ENCODE results near the gene KCNK7.
A peak's percentile ranks its signal among the peaks of the same experiment; 100 is the strongest.

The KCNK7 gene

DNA sequence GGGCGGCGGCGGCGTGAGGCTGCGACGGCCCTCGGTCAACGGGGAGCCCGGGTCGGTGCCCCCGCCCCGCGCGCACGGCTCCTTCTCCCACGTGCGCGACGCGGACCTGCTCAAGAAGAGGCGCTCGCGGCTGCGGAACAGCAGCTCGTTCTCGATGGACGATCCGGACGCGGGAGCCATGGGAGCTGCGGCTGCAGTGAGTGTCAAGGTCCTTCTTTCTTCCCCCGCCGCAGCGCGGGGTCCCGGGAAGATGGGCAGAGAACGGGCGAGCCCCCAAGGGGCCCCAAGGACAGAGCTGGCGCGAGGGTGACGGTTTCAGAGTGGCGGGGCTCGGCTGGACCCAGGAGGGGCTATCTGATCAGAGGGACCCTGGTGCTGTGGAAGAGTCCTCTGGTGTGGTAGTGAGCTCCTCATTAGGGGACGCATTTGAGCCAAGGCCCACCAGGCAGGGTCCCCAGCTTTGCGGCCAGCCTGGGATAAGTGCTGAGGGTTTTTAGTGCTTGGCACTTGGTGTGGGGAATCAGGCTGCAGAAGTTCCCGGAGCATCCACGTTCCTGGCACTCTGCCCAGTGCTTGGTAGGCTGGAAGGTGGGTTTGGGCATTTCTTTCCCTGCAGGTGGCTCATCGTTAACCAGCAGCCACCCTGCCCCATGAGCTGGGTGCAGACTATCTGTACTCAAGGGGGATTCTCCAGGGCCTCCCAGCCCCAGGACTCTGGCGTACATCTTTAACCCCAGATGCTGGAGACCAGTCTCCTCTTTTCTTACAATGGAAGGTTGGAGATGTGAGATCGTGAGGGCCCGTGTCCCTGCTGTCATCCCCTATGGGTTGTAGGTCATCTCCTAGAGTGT lies 10.0 kb downstream of the KCNK7 start:
- no peak for DNase-seq

DNA sequence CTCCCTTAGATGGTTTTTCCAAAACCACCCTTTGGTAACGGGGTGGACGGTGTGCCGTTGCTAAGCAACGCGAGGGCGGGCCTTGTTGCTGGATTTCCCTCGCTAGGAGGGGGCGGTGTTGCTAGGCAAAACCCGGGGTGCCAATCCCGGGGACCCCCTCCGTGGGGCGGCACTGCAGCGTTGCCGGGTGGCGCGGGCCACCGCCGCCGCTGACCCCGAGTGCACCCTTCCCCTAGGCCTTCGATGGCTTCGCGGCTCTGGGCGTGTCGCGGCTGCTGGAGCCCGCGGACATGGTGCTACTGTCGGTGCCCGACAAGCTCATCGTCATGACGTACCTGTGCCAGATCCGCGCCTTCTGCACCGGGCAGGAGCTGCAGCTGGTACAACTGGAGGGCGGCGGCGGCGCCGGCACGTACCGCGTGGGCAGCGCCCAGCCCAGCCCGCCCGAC lies 10.9 kb downstream of the KCNK7 start:
- DNase-seq = no peak

- no peak for DNase-seq
Measured at GRCh38 chr11:65584106-65584505, 11.5 kb downstream of the KCNK7 start.

- DNase-seq = no peak
Measured at GRCh38 chr11:65583589-65583988, 12.0 kb downstream of the KCNK7 start.

DNA sequence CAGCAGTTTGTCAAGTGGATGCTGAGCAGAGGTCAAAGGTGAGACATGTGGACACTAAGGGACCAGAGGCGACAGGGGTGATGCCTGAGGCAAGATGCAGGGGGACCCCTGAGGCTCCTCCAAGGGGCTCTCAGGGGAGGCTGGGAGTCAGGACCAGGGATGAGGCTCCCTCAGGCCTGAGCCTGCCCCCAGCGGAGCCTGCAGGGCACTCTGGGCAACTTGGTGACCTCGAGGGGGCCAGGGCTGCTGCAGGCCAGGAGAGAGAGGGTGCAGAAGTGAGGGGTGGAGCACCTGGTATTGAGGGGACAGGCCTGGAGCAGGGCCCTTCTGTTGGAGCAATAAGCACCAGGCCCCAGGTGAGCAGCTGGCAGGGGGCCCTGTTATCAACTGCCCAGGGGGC lies 13.7 kb downstream of the KCNK7 start:
- no peak for DNase-seq

DNA sequence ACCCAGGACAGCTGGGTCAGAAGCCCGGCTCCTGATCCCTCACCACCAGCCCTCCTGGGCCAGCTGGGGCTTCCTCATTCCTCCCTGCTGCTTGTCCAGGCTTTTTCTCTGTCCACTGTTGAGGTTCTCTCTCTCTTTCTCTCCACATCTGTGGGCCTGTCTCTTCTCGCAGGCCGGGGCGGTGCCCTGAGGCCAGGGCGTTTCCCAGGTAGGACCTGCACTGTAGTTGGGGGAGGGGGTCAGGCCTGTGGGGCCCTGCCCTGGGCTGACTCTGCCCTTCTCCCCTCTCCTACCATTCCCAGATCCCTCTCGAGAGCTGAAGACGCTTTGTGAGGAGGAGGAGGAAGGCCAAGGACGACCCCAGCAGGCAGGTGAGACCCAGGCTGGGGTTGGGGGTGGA lies 14.8 kb downstream of the KCNK7 start:
- no peak for DNase-seq

- no peak for DNase-seq
Measured at GRCh38 chr11:65580031-65580692, 15.4 kb downstream of the KCNK7 start.

DNA sequence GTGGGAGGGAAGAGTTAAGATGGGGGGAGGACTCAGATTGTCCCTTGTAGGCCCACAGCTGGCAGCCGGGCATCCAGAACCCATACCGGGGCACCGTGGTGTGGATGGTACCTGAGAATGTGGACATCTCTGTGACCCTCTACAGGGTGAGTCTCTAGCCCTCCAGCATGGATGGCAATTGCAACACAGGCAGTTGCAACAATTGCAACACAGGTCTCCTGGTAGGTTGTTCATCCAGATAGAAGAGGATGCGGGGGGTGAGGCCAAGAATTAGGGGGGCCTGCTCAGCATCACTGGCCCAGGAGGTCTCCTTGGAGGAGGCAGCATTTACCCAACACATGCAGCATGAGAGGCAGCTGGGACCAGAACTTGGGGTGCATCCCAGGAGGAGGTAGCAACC lies 16.3 kb downstream of the KCNK7 start:
- no peak for DNase-seq

GRCh38 chr11:65578667-65579066 lies 16.9 kb downstream of the KCNK7 start:
- no peak for DNase-seq

DNA sequence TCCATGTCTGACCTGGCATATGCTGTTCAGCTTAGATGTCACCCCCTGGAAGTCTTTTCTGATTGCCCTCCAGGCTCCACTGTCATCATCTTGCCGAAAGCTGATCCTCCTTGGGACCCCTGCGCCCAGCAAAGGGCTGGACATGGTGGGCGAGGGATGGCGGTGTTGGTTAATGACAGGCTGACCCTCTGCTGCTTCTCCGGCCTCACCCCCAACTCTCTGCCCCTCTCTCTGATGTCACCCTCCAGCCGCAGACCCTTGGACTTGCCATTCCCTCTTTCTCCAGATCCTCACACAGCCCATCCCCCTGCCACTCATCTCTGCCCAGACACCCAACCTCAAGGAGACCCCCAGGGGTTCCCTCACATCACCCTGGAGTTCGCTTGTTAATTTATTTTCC lies 17.5 kb downstream of the KCNK7 start:
- no peak for DNase-seq

DNA sequence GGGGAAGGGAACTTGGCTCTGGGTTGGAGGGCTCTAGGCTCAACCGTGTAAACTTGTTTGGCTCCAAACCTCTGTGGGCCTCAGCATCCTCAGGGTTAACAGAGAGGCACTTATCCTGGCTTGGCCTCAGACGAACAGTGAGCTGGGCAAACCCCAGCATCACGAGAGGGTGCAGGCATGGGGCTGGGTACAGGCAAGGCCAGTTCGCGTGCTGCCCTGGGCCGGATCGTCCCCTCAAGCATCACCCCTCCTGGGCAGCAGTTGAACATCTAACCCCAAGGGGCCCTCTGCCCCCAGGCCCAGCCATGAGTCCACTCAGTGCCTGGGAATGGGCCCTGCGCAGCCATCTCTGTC lies 17.9 kb downstream of the KCNK7 start:
- no peak for DNase-seq

GRCh38 chr11:65576867-65577755 lies 18.5 kb downstream of the KCNK7 start:
- DNase-seq = peak; percentile 100

DNA sequence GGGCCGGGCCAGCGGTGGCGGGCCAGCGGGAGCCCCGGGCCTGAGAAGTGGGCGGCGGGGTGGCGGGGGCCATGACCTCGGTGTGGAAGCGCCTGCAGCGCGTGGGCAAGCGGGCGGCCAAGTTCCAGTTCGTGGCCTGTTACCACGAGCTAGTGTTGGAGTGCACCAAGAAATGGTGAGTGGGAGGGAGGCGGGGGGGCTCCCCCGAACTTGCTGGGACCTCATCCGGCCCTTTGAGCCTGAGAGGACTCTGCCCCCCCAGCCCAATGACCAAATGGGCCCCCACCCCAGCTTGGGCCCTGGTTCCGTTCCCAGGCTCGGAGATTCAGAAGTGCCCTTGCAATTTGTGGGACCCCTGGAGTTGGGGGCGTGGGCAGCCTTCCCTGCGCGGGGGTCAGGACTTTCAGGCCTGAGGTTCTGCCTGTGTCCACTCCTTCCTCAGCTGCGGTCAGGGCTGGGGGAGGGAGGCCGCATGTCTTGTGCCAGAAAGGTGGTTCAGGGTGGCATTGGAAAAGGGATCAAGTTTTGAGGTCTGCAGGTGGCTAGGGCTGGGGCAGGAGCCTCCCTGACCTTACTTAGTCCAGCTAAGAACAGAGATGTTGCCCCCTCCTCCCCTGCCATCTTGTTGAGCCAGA lies 19.3 kb downstream of the KCNK7 start:
- no peak for DNase-seq

GRCh38 chr11:65575568-65576231 lies 19.9 kb downstream of the KCNK7 start, which contains the start of gene EHBP1L1:
Gene EHBP1L1 (plus strand): TSS chr11:65576053. CDS start chr11:65576303, 250 bp downstream.
- peak; percentile 97 for DNase-seq

DNA sequence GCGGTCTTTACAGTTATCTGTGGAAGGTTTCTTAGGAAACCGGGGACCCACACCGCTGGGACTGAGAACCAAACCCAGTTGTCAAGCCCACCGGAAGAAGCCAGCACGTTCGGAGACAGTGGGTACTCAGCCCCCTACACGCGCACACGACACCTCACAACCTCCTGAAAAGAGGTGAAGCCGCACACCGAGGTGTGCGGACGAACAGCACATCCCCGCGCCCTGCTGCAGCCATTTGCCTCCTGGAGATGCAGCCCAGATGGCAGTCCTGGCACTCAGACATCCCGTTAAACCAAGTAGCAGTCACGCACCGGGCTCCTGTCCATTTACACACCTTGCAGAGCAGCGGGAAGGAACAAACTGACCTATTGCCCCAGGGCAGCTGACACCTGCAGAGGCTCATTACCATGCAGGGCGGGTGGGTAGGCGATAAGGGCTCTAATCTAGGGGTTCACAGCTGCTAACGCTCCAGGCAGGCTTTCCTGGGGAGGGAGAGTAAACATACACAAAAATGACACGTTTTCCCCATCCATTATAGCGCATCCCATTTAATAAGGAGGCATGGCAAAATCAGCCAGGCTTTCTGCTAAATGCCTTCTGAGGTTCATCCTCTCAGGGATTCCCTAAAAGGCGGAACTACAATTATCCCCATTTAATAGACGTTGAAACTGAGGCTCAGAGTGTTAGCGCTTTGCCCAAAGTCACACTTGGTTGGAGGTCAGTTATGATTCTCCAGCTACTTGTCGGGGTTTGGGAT lies 20.6 kb downstream of the KCNK7 start:
- no peak for DNase-seq

GRCh38 chr11:65574109-65574810 lies 21.3 kb downstream of the KCNK7 start:
- peak; percentile 100 for DNase-seq

DNA sequence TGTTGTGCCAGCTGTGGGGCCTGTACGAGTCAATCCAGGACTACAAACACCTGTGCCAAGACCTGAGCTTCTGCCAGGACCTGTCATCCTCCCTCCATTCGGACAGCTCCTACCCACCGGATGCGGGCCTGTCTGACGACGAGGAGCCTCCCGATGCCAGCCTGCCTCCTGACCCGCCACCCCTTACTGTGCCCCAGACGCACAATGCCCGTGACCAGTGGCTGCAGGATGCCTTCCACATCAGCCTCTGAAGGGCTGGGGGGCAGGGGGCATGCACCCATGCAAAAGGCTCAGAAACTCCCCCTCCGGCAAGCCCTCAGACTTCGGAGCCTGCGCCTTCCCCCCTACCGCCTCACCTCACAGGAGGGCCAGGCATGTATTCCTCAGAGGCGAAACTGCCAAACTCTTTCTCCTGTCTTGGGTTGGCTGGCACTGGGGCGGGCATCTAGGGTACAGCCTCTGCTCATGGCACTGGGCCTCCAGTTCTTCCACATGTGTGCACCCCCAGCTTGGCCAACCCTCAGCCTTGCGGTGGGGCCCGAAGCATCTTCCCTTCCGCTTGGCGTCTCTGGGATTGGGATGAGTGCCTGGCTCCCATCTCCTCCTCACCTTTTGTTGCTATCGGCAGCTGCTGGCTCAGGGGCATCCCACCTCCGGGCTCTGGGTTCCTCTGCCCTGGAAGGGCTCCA lies 22.1 kb downstream of the KCNK7 start:
- no peak for DNase-seq

GRCh38 chr11:65572356-65573051 lies 23.1 kb downstream of the KCNK7 start, which contains the start of gene FAM89B:
Gene FAM89B (plus strand): TSS chr11:65572538. CDS start chr11:65572670, 132 bp downstream.
- peak; percentile 95 for DNase-seq

DNA sequence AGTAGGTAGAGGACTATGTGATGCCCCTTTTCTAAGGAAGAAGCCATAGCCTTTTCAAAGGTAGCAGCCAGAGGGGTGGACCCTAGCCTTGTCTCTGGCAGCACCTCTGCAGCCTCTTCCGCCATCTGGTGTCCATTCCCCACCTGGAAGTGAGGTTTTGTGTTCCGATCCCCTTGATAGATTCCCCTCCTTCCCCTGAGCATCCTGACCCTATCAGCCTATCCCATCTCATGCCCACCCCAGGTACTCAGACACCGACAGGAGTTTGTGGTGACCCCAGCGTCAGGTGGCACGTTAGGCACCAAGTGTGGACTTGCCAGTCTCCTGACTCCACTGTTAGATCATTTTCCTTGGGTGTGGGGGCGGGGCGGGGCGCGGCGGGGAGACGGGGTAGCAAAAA lies 23.7 kb downstream of the KCNK7 start:
- peak; percentile 93 for DNase-seq
